Measurements from ENCODE around the gene FAM180B.

DNA sequence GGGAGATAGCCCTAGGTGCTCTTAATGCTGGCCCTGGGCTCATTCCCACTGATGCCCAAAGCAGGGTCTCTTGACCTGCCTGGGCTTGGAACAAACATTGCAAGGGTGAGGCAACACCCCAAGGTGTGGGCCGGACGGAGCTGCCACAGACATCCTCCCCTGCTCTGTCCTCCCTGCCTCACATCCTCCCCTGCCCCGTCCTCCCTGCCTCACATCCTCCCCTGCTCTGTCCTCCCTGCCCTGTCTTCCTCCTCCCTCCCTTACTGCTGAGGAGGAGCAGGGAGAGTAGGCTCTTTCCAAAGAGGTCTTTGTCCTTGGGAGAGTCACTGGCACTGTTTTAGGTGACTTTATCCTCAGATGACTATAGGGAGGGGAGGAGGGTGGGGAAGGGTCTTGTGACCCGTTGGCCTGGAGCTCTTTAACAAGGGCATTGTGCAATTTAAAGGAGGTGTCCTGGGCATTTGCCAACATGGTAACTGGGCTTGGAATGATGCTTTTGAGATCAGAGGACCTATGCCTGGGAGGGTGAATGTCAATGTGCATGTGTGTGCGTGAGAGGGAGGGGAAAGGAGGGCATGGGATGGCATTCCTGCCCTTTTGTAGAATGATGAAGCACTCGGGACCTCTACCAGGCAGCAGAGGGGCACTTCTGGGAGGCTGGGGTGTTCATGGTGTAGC, 700 bp downstream of the FAM180B start:
- no peak for TF ChIP-seq POLR2A (IDR thresholded peaks at IDR 0.05; ENCODE audit: borderline replicate concordance, extremely low read depth, insufficient read depth, insufficient read length)
- TF ChIP-seq, protein P1, sequence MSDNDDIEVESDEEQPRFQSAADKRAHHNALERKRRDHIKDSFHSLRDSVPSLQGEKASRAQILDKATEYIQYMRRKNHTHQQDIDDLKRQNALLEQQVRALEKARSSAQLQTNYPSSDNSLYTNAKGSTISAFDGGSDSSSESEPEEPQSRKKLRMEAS (IDR thresholded peaks at IDR 0.05): no peak
- TF ChIP-seq, protein P2, sequence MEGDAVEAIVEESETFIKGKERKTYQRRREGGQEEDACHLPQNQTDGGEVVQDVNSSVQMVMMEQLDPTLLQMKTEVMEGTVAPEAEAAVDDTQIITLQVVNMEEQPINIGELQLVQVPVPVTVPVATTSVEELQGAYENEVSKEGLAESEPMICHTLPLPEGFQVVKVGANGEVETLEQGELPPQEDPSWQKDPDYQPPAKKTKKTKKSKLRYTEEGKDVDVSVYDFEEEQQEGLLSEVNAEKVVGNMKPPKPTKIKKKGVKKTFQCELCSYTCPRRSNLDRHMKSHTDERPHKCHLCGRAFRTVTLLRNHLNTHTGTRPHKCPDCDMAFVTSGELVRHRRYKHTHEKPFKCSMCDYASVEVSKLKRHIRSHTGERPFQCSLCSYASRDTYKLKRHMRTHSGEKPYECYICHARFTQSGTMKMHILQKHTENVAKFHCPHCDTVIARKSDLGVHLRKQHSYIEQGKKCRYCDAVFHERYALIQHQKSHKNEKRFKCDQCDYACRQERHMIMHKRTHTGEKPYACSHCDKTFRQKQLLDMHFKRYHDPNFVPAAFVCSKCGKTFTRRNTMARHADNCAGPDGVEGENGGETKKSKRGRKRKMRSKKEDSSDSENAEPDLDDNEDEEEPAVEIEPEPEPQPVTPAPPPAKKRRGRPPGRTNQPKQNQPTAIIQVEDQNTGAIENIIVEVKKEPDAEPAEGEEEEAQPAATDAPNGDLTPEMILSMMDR (IDR thresholded peaks at IDR 0.05 in 2 of 3, conservative IDR thresholded peaks at IDR 0.05 in 1 of 3; ENCODE audit: borderline replicate concordance in 1 of 3, insufficient read depth in 1 of 3, low read depth in 2 of 3, low read length in 2 of 3): no peak
- no peak for TF ChIP-seq CEBPB (IDR thresholded peaks at IDR 0.05; ENCODE audit: low read depth)
- no peak for TF ChIP-seq EZH2phosphoT487 (IDR thresholded peaks at IDR 0.05; ENCODE audit: borderline replicate concordance)
- no peak for TF ChIP-seq SP1 (IDR thresholded peaks at IDR 0.05; ENCODE audit: low read depth)
- no peak for TF ChIP-seq EZH2 (IDR thresholded peaks at IDR 0.05)
- TF ChIP-seq POLR2AphosphoS5 (IDR thresholded peaks at IDR 0.05; ENCODE audit: low read depth, low read length): no peak
- no peak for TF ChIP-seq ZFX (IDR thresholded peaks at IDR 0.05)
- TF ChIP-seq TCF7L2 (IDR thresholded peaks at IDR 0.05; ENCODE audit: borderline replicate concordance, extremely low read depth, insufficient read depth, insufficient read length): no peak
- no peak for TF ChIP-seq JUND (IDR thresholded peaks at IDR 0.05)
